Endothelial cell of umbilical vein (primary cell): Measurements from ENCODE around the gene FTO.

Source experiments
- CTCF ChIP-seq, 2 donors: IDR thresholded peaks; 1 replicate in 1 of 2; 2 replicates in 1 of 2; pipeline ENCODE4 v1.5.1; 2011; ENCODE audit warnings: low read length in 2 of 2, mild to moderate bottlenecking in 2 of 2, moderate library complexity in 2 of 2, control low read depth in 1 of 2, inconsistent platforms in 1 of 2, low read depth in 1 of 2; ENCODE audit not compliant: insufficient read depth in 1 of 2; ENCODE audit errors: extremely low read depth in 1 of 2
- EZH2 ChIP-seq: IDR thresholded peaks from 2 replicates; pipeline ENCODE4 v1.6.1; 2012; ENCODE audit warnings: borderline replicate concordance, low read depth, mild to moderate bottlenecking, moderate library complexity, low read length, inconsistent platforms; ENCODE audit not compliant: severe bottlenecking
- GATA2 ChIP-seq: IDR thresholded peaks from 2 replicates; pipeline ENCODE4 v1.7.0; 2011; ENCODE audit warnings: low read depth, mild to moderate bottlenecking, moderate library complexity, mixed read lengths, low read length; ENCODE audit not compliant: insufficient read length, insufficient read depth
- MYC ChIP-seq: IDR thresholded peaks from one replicate; pipeline ENCODE4 v1.6.1; 2011; ENCODE audit warnings: mild to moderate bottlenecking, low read depth, low read length
- POLR2A ChIP-seq: IDR thresholded peaks from 2 replicates; pipeline ENCODE4 v1.6.1; 2012; ENCODE audit warnings: low read depth, mild to moderate bottlenecking, control low read depth, low read length
- POLR2AphosphoS5 ChIP-seq: IDR thresholded peaks from 2 replicates; pipeline ENCODE4 v1.6.1; 2012; ENCODE audit warnings: low read depth, mild to moderate bottlenecking, control low read depth, low read length, moderate library complexity; ENCODE audit not compliant: insufficient read depth

- TF ChIP-seq CTCF (IDR thresholded peaks at IDR 0.05; ENCODE audit: extremely low read depth in 1 of 2, insufficient read depth in 1 of 2, low read depth in 1 of 2, low read length in 2 of 2) (no peak), POLR2AphosphoS5 (no peak), GATA2 (no peak), MYC (no peak), POLR2A (no peak), EZH2 (no peak)
Observed at GRCh38 chr16:53769185-53769584, 65.2 kb downstream of the FTO start.
